Left ventricle myocardium superior (tissue), 1 donor: ENCODE measurements around the gene HCFC1. TPM values are rescaled to one million over a fixed set of nuclear protein-coding genes. Genes with fewer than 3 reads are reported as not detected.
"Not testable (repeated sequence)": the region's sequence is repeated elsewhere in the genome, so short reads cannot be mapped to it uniquely, and the experiment has no call there.

Source experiments
- ATAC-seq: fragments of 200-7000 bp; cut with Tn5 transposase; one replicate; pipeline ENCODE4 v1.9.1; 2020; ENCODE audit warnings: mild to moderate bottlenecking, moderate library complexity
- DNase-seq: peaks from one replicate; pipeline ENCODE4 v3.0.0-alpha.2; 2020
- intact Hi-C: fragments of 100-400 bp; cut with micrococcal nuclease; formaldehyde crosslinking; loops from one replicate; pipeline ENCODE4 v1.11.0; 2022
- total RNA-seq: library from RNA; stranded (reverse); fragmentation: NEBNext Ultra II Directional; extraction: Animal tissue kit (Norgen Biotek cat#: 25700); gene quantifications from one replicate; pipeline ENCODE4 v1.2.1, GENCODE V29; 2021
- donor health status: DM: no; HTN: yes; CAD: no; lungs with severe emphysema.

HCFC1 gene
- total RNA-seq, 1 donor from 2014 or later = 27.0 TPM

- intact Hi-C loops = no loop called here
- no peak for DNase-seq
- ATAC-seq = no peak
Measured at GRCh38 chrX:154011376-154012335, 40.0 kb upstream of the HCFC1 start.

GRCh38 chrX:154010330-154011087, 38.9 kb upstream of the HCFC1 start:
- intact Hi-C loops = no loop called here

GRCh38 chrX:154008521-154008920, 36.9 kb upstream of the HCFC1 start:
- DNase-seq (no peak), ATAC-seq (no peak)
- intact Hi-C loops = no loop called here

More at GRCh38 chrX:154010330-154011087, 38.9 kb upstream of the HCFC1 start:
- no peak for ATAC-seq
- DNase-seq = no peak

GRCh38 chrX:154006947-154007346, 35.3 kb upstream of the HCFC1 start:
- DNase-seq (no peak), ATAC-seq (no peak)

GRCh38 chrX:154004315-154004714, 32.7 kb upstream of the HCFC1 start:
- ATAC-seq = no peak
- intact Hi-C loops = no loop called here
- no peak for DNase-seq

More at GRCh38 chrX:154006947-154007346, 35.3 kb upstream of the HCFC1 start:
- intact Hi-C loops = no loop called here

GRCh38 chrX:154002215-154002719, 30.6 kb upstream of the HCFC1 start:
- DNase-seq (no peak), ATAC-seq (peak; percentile 60)
- intact Hi-C loops = no loop called here

- ATAC-seq (no peak), DNase-seq (no peak)
- intact Hi-C loops = no loop called here
Measured at GRCh38 chrX:154000051-154000450, 28.4 kb upstream of the HCFC1 start.

- intact Hi-C loops = no loop called here
- ATAC-seq (no peak), DNase-seq (no peak)
Measured at GRCh38 chrX:153999359-154000037, 27.9 kb upstream of the HCFC1 start.

GRCh38 chrX:153995504-153995903, 23.9 kb upstream of the HCFC1 start:
- DNase-seq (no peak), ATAC-seq (no peak)
- intact Hi-C loops = no loop called here

GRCh38 chrX:153994398-153994797, 22.8 kb upstream of the HCFC1 start:
- intact Hi-C loops = not testable (repeated sequence)

GRCh38 chrX:153993978-153994377, 22.4 kb upstream of the HCFC1 start:
- intact Hi-C loops = no loop called here
- ATAC-seq (no peak), DNase-seq (no peak)

More at GRCh38 chrX:153994398-153994797, 22.8 kb upstream of the HCFC1 start:
- ATAC-seq, DNase-seq: not testable (repeated sequence)

- intact Hi-C loops = no loop called here
- DNase-seq = no peak
- ATAC-seq = no peak
Measured at GRCh38 chrX:153993079-153993478, 21.5 kb upstream of the HCFC1 start.

- intact Hi-C loops = no loop called here
Measured at GRCh38 chrX:153992180-153992579, 20.6 kb upstream of the HCFC1 start.

GRCh38 chrX:153991013-153991580, 19.5 kb upstream of the HCFC1 start:
- intact Hi-C loops = no loop called here
- ATAC-seq (no peak), DNase-seq (no peak)

More at GRCh38 chrX:153992180-153992579, 20.6 kb upstream of the HCFC1 start:
- DNase-seq (no peak), ATAC-seq (no peak)

GRCh38 chrX:153989973-153990655, 18.5 kb upstream of the HCFC1 start:
- DNase-seq (no peak), ATAC-seq (no peak)
- intact Hi-C loops = no loop called here

GRCh38 chrX:153988493-153988892, 16.9 kb upstream of the HCFC1 start:
- DNase-seq (no peak), ATAC-seq (no peak)
- intact Hi-C loops = no loop called here

GRCh38 chrX:153984351-153985178, 12.9 kb upstream of the HCFC1 start:
- DNase-seq (no peak), ATAC-seq (no peak)
- intact Hi-C loops = no loop called here
